Measurements from ENCODE around the gene NSUN4.
"Not testable (repeated sequence)": the region's sequence is repeated elsewhere in the genome, so short reads cannot be mapped to it uniquely, and the experiment has no call there.

GRCh38 chr1:46325285-46326076 lies 15.1 kb upstream of the NSUN4 start:
- not testable (repeated sequence) for TF ChIP-seq EZH2phosphoT487 (IDR thresholded peaks at IDR 0.05; ENCODE audit: borderline replicate concordance); CTCF (conservative IDR thresholded peaks at IDR 0.05; ENCODE audit: low read length)

All from Loucy (cell line).